Measurements from ENCODE around the gene ABLIM3. TPM values are rescaled to one million over a fixed set of nuclear protein-coding genes. Genes with fewer than 3 reads are reported as not detected.

The ABLIM3 gene
- total RNA-seq, 1 experiment from 2014 or later: not detected

DNA sequence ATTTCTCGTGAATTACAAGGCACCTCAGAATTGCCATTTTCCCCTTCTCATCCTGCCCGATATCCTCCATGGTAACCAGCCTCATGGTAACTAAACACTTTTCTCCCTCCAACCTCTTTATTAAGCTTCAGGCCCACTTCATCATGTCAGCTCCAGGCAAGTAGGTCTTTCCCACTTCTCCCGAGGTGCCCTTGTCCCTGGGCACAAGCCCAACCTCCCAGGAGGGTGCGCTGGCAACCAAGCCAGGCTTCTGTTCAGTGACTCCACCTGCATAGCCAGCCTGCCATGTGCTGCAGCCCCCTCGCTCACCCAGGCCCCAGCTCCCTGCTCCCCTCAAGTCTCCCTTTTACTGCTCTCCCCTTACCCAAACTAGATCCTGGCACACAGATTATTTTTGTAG, 83.0 kb downstream of the ABLIM3 start:
- POLR2A ChIA-PET: no interaction called here
- no peaks in the 10 kb centered on the region for H3K36me3 Mint-ChIP-seq (ENCODE audit: insufficient read depth, unreplicated experiment)
- H3K4me1 ChIP-seq: no peaks in the 10 kb centered on the region

DNA sequence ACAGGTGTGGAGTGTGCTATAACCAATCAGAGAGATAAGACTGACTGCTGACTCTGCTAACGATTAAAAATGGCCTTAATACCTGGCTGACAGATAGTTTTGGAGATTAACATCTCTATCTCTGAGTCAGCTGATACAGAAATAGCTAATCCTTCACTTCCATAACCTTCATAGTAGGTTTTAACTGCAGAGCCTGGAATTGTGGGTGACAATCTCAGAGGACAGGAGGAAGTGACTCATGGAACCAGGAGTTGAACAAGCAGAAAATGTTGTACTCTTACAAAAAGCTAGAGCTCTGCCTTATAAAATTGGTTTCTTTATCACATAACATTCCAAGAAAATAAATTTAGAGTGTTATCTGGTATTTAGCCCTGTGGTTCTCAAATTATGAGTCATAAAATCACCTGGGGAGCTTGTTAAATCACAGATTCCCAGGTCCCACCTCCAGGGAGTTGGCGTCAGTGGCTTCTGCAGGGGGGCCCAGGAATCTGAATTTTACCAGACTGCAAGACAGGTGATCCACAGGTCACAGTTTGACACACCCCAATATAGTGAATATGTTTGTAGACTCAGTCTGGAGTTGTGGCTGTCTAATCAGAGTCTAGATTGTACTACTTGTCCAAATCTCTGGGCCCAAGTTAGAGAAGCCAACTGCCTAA, 86.0 kb downstream of the ABLIM3 start:
- no peaks in the 10 kb centered on the region for H3K9me3 Mint-ChIP-seq (ENCODE audit: unreplicated experiment)
- Histone ChIP-seq H3K36me3 (ENCODE audit: control insufficient read depth, insufficient read depth, low read length) (no peaks in the 10 kb centered on the region), H3K4me1 (no peaks in the 10 kb centered on the region), H3K4me3 (ENCODE audit: low read depth, low read length) (no peak overlapping the region), H3K27me3 (replicated peaks; ENCODE audit: control insufficient read depth, insufficient read depth, low read length) (no peaks in the 10 kb centered on the region; the same call in 1 of the 2 replicates), H3K9me3 (no peaks in the 10 kb centered on the region)
- intact Hi-C loops (cut with micrococcal nuclease; ENCODE audit: unreplicated experiment): no loop called here
- no peak for DNase-seq
- H3K27ac Mint-ChIP-seq (ENCODE audit: unreplicated experiment): no peak overlapping the region
- BruUV-seq (replicated peaks): no TSS peak
- TF ChIP-seq, protein P1, sequence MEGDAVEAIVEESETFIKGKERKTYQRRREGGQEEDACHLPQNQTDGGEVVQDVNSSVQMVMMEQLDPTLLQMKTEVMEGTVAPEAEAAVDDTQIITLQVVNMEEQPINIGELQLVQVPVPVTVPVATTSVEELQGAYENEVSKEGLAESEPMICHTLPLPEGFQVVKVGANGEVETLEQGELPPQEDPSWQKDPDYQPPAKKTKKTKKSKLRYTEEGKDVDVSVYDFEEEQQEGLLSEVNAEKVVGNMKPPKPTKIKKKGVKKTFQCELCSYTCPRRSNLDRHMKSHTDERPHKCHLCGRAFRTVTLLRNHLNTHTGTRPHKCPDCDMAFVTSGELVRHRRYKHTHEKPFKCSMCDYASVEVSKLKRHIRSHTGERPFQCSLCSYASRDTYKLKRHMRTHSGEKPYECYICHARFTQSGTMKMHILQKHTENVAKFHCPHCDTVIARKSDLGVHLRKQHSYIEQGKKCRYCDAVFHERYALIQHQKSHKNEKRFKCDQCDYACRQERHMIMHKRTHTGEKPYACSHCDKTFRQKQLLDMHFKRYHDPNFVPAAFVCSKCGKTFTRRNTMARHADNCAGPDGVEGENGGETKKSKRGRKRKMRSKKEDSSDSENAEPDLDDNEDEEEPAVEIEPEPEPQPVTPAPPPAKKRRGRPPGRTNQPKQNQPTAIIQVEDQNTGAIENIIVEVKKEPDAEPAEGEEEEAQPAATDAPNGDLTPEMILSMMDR (IDR thresholded peaks at IDR 0.05; ENCODE audit: insufficient read depth in 1 of 2, low read depth in 1 of 2, low read length in 1 of 2, severe bottlenecking in 1 of 2, unreplicated experiment in 1 of 2): no peak
- peaks cover 13% of the 10 kb centered on the region for H3K27me3 Mint-ChIP-seq (ENCODE audit: insufficient read depth, unreplicated experiment)
- no peak overlapping the region for H3K4me3 Mint-ChIP-seq (ENCODE audit: unreplicated experiment)
- ChIA-PET CTCF (interaction anchor here (0.6 kb wide), 1 partner anchor 94 kb away, joined by 3 read pairs; no protein-coding TSS in a partner anchor), POLR2A (no interaction called here)
- H3K4me1 Mint-ChIP-seq (ENCODE audit: low read depth, unreplicated experiment): peaks cover 6% of the 10 kb centered on the region
- no peaks in the 10 kb centered on the region for H3K36me3 Mint-ChIP-seq (ENCODE audit: insufficient read depth, unreplicated experiment)

More for the DNA sequence above, 83.0 kb downstream of the ABLIM3 start:
- no TSS peak for BruUV-seq (replicated peaks)
- no peaks in the 10 kb centered on the region for H3K36me3 ChIP-seq (ENCODE audit: control insufficient read depth, insufficient read depth, low read length)
- H3K9me3 ChIP-seq: no peaks in the 10 kb centered on the region
- no peak for DNase-seq
- no peak overlapping the region for H3K27ac Mint-ChIP-seq (ENCODE audit: unreplicated experiment)
- H3K4me3 Mint-ChIP-seq (ENCODE audit: unreplicated experiment): no peak overlapping the region
- TF ChIP-seq, protein P1 (IDR thresholded peaks at IDR 0.05; ENCODE audit: insufficient read depth in 1 of 2, low read depth in 1 of 2, low read length in 1 of 2, severe bottlenecking in 1 of 2, unreplicated experiment in 1 of 2): no peak
- peaks cover 6% of the 10 kb centered on the region for H3K4me1 Mint-ChIP-seq (ENCODE audit: low read depth, unreplicated experiment)
- H3K27me3 ChIP-seq (replicated peaks; ENCODE audit: control insufficient read depth, insufficient read depth, low read length): no peaks in the 10 kb centered on the region
- peaks cover 21% of the 10 kb centered on the region for H3K27me3 Mint-ChIP-seq (ENCODE audit: insufficient read depth, unreplicated experiment)
- CTCF ChIA-PET: no interaction called here
- intact Hi-C loops (cut with micrococcal nuclease; ENCODE audit: unreplicated experiment): no loop called here
- H3K4me3 ChIP-seq (ENCODE audit: low read depth, low read length): no peak overlapping the region
- H3K9me3 Mint-ChIP-seq (ENCODE audit: unreplicated experiment): no peaks in the 10 kb centered on the region

DNA sequence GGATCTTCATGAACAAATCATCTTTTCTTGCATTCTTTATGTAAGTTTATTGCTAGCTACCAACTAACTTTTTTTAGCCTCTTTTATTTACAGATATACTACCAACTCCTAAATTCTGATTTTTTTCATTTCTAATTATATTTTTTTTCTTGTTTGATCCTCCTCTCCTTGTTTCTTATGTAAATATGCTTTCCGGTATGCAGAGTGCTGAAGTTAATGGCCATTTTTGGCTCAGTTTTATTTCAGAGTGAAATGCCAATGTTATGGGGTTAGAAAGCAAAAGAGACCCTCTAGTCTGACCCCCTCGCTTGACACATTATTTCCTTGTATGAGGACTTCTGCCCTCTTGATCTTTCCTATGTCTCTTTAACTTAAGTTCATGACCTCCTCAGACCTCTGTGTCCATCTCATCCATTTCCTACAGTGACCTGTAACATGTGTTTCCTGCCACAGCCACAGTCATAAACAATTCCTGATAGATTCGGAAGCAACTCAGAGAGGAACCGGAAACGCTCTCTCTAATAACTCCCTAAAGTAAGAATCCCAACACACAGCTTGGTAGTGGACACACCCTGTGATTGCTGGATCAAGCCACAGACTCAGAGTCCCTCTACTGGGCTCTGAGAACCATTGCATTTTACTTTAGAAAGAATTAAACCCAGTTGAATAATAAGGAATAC, 87.5 kb downstream of the ABLIM3 start:
- Histone ChIP-seq H3K9me3 (no peaks in the 10 kb centered on the region), H3K4me3 (ENCODE audit: low read depth, low read length) (no peak overlapping the region), H3K36me3 (ENCODE audit: control insufficient read depth, insufficient read depth, low read length) (no peaks in the 10 kb centered on the region), H3K4me1 (no peaks in the 10 kb centered on the region), H3K27me3 (replicated peaks; ENCODE audit: control insufficient read depth, insufficient read depth, low read length) (no peaks in the 10 kb centered on the region; the same call in 1 of the 2 replicates)
- intact Hi-C loops (cut with micrococcal nuclease; ENCODE audit: unreplicated experiment): loop anchor here (1.0 to 2.0 kb wide), 3 partner anchors 87 to 495 kb away; partner anchors contain the start of gene ABLIM3
- TF ChIP-seq, protein P1 (IDR thresholded peaks at IDR 0.05; ENCODE audit: insufficient read depth in 1 of 2, low read depth in 1 of 2, low read length in 1 of 2, severe bottlenecking in 1 of 2, unreplicated experiment in 1 of 2): peak; percentile 59 to 60
- no peaks in the 10 kb centered on the region for H3K9me3 Mint-ChIP-seq (ENCODE audit: unreplicated experiment)
- peaks cover 6% of the 10 kb centered on the region for H3K4me1 Mint-ChIP-seq (ENCODE audit: low read depth, unreplicated experiment)
- ChIA-PET CTCF (interaction anchor here (0.6 to 1.1 kb wide), 4 partner anchors 13 to 114 kb away, joined by 3 to 15 read pairs (median 6); partner anchors contain the start of gene ABLIM3), POLR2A (no interaction called here)
- no TSS peak for BruUV-seq (replicated peaks)
- peaks cover 22% of the 10 kb centered on the region for H3K27me3 Mint-ChIP-seq (ENCODE audit: insufficient read depth, unreplicated experiment)
- H3K4me3 Mint-ChIP-seq (ENCODE audit: unreplicated experiment): no peak overlapping the region
- no peaks in the 10 kb centered on the region for H3K36me3 Mint-ChIP-seq (ENCODE audit: insufficient read depth, unreplicated experiment)
- peak in 1 of 2 experiments; percentile 16 for DNase-seq
- H3K27ac Mint-ChIP-seq (ENCODE audit: unreplicated experiment): no peak overlapping the region

Data from Caco-2 (cell line).